Measurements from ENCODE around the gene MDFIC2.
"Not testable (repeated sequence)": the region's sequence is repeated elsewhere in the genome, so short reads cannot be mapped to it uniquely, and the experiment has no call there.

Gene MDFIC2

GRCh38 chr3:70250492-70250891, 61.9 kb downstream of the MDFIC2 start:
- no peak for DNase-seq

DNA sequence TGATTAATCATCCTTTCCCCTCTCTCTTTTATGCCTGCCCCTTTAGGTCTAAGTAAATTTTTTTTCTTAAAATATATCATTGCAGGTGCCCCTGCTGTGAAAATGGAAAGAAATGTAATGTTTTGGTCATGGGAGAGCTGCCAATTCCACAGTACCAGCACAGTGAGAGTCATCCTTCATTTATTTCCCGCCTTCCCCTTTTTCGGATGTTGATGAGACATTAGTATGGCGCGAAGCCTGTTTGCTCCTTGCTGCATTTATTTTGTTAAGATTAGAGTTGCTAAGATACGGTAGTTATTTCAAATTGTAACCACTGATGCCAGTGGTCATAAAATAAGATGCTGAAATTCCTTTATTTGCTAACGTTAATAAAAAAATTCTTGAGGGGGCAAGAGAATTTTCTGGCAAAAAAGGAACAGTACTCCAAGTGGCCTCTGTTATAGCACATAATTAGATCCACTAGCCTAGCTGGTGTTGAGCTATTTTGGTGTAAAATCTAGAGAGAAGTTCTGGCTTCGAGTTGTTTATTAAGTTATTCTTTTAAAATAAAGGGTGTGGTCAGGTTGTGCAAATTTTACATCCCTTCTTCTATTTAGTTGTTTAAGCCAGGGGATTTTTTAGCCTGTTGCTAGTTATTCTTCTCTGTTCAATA, 62.8 kb downstream of the MDFIC2 start:
- no peak for DNase-seq

DNA sequence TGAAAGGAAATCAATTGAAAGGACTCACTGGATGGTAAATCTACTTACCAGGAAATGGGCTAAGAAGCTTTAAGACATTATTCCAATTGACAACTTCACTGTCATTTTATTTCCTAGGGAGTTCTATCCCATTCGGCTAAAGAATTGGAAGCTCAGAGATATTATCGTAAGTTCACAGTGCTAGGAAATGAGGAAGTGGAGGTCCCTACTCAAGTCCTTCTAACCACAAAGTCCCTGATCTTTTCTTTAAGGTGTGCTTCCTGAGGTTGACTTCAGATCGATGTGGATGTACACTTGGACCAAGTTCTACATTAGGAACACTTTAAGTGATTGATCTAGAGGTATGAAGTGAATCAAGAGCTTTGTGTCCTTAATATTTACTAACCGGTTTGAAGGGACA, 63.6 kb downstream of the MDFIC2 start:
- DNase-seq, result no peak

GRCh38 chr3:70247955-70248354, 64.5 kb downstream of the MDFIC2 start:
- DNase-seq, result no peak

- DNase-seq, result no peak
These were observed 66.5 kb downstream of the MDFIC2 start for GRCh38 chr3:70245746-70246525.

GRCh38 chr3:70244422-70244821, 68.0 kb downstream of the MDFIC2 start:
- DNase-seq, result no peak

DNA sequence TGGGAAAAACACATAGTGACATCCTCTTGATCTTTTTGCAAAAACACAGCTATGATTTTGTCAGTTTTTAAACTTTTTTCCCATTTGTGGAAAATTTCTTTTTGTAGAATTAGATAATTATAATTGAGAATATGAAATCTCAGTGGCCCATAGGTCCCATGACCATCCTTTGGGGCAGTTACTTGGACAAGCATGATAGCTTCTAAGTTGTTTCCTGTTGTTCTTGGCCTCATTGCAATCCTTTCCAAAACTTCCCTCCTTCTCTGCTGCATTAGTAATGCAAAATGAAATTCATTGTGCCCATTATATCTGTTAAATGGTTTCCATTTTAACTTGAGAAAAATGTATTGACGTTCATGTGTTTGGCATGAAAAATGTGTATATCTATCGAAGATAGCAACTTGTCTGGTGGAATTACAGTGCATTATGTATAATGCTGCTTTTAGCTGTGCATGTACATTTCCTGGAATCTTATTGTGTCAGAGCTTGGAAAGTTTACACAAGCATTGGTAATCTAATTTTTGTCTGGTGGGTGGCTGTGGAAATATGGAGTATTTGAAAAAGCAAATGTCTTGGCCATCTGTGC, 70.0 kb downstream of the MDFIC2 start:
- no peak for DNase-seq

DNA sequence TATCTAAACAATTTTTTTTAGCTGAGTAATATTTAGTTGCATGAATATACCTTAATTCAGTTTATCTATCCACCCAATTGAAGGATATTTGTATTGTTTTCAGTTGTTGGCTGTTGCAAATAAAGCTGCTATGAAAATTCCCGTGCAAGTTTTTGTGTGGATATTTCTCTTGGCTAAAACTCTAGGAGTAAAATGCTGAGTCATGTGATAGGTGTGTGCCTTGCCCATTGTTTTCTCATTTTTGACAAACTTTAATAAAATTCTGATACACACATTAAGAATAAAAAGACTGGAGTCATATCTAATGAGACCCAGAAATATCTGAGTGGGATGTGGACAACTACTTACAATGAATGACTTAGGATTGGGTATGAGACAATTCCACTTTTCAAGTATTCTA, 78.6 kb downstream of the MDFIC2 start:
- no peak for DNase-seq

DNA sequence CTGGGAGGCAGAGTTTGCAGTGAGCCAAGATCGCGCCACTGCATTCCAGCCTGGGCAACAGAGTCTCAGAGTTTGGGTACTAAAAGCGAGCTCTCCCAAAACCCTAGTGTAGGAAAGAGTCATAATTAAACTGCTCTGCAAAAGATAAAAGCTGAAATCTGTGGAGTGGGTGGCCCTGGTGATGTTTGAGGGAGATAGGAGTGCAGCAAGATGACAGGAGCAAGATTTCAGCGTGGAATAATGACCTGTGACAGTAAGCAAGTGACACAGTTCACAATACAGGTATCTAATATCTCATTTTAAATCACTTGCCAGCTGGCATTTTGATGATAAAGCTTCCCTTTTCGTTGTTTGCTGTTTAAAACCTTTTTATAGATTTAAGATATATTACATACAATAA, 79.3 kb downstream of the MDFIC2 start:
- DNase-seq, result no peak

- no peak for DNase-seq
These were observed 81.2 kb downstream of the MDFIC2 start for GRCh38 chr3:70231266-70231701.

DNA sequence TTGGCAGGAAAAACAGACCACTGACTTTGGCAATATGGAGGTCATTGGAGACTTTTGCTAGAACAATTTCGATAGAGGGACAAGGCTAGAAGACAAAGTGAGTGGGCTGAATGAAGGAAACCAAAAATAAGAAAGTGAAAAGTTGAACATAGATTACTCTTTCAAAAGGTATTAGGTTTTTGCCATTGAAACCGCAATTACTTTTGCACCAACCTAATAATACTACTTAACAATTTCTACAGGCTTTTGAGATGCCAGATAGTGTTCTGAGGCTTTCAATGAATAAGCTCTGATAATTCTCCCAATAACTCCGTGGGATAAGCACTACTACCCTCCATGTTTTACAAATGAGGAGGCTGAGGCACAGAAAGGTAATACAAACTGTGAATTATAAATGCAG, 85.0 kb downstream of the MDFIC2 start:
- no peak for DNase-seq

- DNase-seq, result no peak
These were observed 87.3 kb downstream of the MDFIC2 start for GRCh38 chr3:70225146-70225545.

DNA sequence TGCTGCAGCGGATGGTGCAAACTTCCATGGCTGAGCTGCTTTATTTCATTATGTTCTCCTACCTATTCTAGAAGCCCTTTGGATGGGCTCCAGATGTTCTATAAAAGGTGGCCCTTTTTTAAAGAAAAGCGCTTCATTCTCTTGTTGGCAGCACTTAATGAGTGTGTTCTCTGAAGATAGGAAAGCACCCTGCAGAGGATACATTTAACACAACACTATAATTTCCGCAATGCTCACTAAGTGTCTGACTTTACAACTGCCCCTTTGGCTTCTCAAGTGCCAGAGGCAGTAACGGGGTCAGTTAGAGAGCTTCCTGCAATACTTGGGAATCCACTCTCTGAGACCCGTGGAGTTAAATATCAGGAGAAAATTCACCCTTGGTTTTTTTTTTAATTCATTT, 88.1 kb downstream of the MDFIC2 start:
- no peak for DNase-seq

- no peak for DNase-seq
These were observed 94.0 kb downstream of the MDFIC2 start for GRCh38 chr3:70218471-70218870.

DNA sequence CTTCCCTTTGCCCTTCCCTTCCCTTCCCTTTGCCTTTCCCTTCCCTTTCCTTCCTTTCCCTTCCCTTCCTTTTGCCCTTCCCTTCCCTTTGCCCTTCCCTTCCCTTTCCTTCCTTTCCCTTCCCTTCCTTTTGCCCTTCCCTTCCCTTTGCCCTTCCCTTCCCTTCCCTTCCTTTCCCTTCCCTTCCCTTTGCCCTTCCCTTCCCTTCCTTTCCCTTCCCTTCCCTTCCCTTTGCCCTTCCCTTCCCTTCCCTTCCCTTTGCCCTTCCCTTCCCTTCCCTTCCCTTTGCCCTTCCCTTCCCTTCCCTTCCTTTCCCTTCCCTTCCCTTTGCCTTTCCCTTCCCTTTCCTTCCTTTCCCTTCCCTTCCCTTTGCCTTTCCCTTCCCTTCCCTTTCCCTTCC, 101.2 kb downstream of the MDFIC2 start:
- not testable (repeated sequence) for DNase-seq

DNA sequence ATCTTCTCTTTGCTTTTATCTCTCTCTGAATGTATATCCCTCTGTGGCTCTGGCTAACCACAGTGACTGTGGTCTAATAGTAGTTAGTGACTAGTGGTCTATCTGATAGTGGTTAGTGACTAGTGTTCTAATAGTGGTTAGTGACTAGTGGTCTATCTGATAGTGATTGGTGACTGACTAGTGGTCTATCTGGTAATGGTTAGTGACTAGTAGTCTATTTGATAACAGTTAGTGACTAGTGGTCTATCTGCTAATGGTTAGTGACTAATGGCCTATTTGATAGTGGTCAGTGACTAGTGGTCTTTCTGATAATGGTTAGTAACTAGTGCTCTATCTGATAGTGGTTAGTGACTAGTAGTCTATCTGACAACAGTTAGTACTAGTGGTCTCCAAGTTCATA, 110.5 kb downstream of the MDFIC2 start:
- no peak for DNase-seq

DNA sequence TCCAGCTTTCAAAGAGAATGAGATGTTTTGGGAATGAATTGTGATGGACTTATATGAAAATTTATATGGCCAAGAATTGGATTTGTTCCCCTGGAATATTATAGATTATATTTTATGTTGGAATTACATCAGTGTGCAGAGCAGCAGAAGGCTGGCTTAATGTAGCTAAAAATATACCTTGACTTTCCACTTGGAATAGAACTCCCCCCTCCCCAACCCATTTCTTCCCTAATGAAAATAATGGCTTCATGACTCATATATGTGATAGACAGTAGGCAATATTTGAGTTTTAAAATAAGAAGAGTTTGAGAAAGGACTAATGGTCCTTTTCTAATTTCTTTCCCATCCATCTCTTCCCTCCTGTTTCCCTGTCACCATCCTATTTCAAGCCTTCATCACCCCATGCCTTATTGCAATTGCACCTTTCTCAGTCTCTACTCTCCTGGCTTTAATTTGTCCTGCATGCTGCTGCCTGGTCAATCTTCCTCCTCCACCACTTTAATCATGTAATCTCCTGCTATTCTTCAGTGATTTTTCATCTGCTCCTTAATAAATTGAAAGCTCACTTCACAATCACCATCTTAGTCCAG, 122.5 kb downstream of the MDFIC2 start:
- no peak for DNase-seq

DNA sequence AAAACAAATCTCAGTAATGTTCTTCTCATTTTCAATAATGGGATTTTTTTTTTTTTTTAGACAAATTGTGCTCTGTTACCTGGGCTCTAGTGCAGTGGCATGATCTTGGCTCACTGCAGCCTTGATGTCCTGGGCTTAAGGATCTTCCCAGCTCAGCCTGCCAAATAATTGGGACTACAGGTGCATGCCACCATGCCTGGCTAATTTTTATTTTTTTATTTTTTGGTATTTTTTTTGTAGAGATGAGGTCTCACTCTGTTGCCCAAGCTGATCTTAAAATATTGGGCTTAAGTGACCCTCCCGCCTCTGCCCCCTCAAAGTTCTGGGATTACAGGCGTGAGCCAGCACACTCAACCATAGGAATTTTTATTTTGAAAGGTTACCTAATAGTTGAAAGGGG, 126.2 kb downstream of the MDFIC2 start:
- no peak for DNase-seq

GRCh38 chr3:70185661-70186060, 126.8 kb downstream of the MDFIC2 start:
- DNase-seq, result no peak

- DNase-seq, result no peak
These were observed 128.5 kb downstream of the MDFIC2 start for GRCh38 chr3:70183781-70184504.

DNA sequence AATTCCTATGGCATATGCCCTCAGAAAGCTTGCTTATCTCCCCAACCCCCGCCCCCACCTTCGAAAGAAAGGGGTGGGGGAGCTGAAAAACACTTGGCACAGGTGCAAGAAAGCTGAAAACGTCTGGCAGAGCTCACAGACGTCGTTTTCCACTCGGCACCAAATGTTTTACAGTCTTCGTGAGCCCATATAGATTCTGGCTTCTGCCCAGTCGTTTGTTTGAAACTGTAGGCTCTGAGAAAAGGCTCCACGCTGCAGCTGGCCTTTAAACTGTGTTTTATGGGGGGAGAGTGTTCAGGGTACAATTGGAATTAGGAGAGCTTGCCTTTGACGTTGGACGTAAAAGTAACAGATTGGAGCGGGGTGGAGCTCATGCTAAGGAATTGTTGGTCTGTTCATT, 130.3 kb downstream of the MDFIC2 start:
- no peak for DNase-seq

GRCh38 chr3:70180664-70181063, 131.8 kb downstream of the MDFIC2 start:
- no peak for DNase-seq

- DNase-seq, result no peak
These were observed 133.3 kb downstream of the MDFIC2 start for GRCh38 chr3:70179111-70179510.

All from stimulated activated naive CD4-positive, alpha-beta T cell (primary cell).